GM13977 (cell line): ENCODE data around the gene HOXA10.

Experiments
- DNase-seq: peaks from one replicate; pipeline ENCODE4 v3.0.0; 2012; ENCODE audit warnings: low spot score
- CTCF ChIP-seq: IDR thresholded peaks from 2 replicates; pipeline ENCODE4 v1.5.1; 2012; ENCODE audit warnings: mild to moderate bottlenecking, control low read depth; ENCODE audit not compliant: insufficient read depth; ENCODE audit errors: extremely low read depth, missing control alignments
- in situ Hi-C: fragments of 300-500 bp; cut with MboI; formaldehyde crosslinking; loops from one replicate; pipeline ENCODE4 v1.12.0; 2022; ENCODE audit warnings: low sequenced_read_pairs, low pct_unique_long_range_greater_than_20kb, mixed read lengths, inconsistent platforms; ENCODE audit not compliant: unreplicated experiment

HOXA10 gene

GRCh38 chr7:27124096-27124901 lies 49.8 kb downstream of the HOXA10 start:
- no peak for DNase-seq
- no peak for TF ChIP-seq CTCF
- in situ Hi-C loops, result no loop called here

- in situ Hi-C loops, result no loop called here
- no peak for DNase-seq
- TF ChIP-seq CTCF, result no peak
Measured at GRCh38 chr7:27123477-27124053, 50.6 kb downstream of the HOXA10 start.

GRCh38 chr7:27123007-27123476 lies 51.1 kb downstream of the HOXA10 start:
- TF ChIP-seq CTCF, result no peak
- in situ Hi-C loops, result no loop called here
- DNase-seq, result no peak

GRCh38 chr7:27122077-27122910 lies 51.8 kb downstream of the HOXA10 start:
- no peak for DNase-seq
- in situ Hi-C loops, result no loop called here
- TF ChIP-seq CTCF, result no peak

GRCh38 chr7:27121684-27122076 lies 52.4 kb downstream of the HOXA10 start:
- in situ Hi-C loops, result no loop called here
- no peak for DNase-seq
- TF ChIP-seq CTCF, result no peak
